ENCODE results near the gene ARHGEF40.

The ARHGEF40 gene

DNA sequence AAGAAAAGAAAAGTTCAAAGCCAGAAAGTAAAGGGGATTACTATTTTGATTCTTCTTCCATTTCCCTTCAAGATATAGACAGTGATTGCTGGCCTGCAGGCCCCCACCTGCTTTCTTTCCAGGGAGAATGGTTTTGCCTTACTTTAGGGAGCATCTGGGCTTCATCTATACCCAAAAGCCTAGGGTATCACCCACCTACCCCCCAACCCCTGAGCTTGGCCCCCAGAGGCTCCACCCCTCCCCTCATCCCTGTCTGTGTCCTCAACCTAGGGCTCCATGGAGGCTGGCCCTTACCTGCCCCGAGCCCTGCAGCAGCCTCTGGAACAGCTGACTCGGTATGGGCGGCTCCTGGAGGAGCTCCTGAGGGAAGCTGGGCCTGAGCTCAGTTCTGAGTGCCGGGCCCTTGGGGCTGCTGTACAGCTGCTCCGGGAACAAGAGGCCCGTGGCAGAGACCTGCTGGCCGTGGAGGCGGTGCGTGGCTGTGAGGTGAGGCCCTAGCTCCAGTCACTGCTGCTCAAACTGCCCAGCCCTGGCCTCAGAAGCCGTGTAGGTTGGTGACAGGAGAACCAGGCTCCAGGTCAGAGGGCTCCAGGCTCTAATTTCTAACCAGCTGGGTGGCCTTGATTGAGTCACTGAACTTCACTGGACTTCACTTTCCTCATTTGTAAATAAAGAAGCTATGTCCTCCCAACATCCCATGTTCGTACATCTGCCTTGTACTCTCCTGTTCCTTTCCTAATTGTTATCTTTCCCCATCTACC, 13.6 kb downstream of the ARHGEF40 start:
- no peak for DNase-seq (ENCODE audit: low read depth)

DNA sequence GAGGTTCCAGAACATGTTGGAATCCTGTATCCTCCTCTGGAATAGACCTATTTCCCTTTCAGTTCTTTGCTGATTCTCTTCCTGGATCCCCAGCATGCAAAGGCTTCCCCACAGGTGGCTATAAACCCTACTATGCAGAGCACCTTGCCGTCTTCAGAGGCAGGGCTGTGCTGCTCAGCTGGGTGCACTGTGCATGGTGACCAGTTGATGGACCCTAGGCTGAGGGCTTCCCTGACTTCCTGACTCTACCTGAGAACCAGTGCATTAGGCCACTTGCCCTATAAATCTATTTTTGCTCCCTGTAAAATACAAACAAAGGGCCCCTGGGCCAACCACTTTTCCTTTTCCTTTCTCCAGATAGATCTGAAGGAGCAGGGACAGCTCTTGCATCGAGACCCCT, 14.3 kb downstream of the ARHGEF40 start:
- DNase-seq (ENCODE audit: low read depth): no peak

DNA sequence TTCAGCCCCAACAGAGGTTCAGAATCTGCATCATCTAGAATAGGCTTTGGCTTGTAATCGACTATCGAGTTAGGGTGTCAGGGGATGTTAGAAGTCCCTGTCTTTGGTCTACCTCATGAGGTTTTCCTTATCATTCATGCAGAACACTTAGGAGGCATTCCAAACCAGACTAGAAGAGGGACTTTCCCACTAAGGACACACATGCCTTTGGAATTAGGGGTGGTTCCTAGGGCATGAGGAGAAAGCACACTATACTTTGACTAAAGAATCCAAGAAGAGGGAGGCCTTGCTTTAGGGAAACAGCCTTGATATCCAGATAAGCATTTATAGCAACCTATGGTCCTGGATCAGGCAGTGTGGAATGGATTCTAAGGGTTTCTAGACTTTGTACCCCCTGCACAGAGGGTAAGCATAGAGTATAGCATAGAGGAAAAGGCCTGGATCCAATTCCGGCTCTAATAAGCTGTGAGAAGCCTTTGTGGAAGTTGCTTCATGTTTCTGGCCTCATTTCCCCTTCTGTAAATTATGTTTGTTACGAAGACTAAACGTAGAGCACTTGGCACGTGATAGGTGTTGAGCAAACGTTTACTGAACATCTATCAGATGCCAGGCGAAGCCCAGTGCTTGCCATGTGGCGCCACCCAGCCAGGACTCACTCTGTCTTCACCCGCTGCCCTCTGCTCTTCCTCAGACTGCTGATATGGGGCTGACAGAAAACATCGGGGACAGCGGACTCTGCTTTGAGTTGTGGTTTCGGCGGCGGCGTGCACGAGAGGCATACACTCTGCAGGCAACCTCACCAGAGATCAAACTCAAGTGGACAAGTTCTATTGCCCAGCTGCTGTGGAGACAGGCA, 15.1 kb downstream of the ARHGEF40 start:
- no peak for DNase-seq (ENCODE audit: low read depth)

DNA sequence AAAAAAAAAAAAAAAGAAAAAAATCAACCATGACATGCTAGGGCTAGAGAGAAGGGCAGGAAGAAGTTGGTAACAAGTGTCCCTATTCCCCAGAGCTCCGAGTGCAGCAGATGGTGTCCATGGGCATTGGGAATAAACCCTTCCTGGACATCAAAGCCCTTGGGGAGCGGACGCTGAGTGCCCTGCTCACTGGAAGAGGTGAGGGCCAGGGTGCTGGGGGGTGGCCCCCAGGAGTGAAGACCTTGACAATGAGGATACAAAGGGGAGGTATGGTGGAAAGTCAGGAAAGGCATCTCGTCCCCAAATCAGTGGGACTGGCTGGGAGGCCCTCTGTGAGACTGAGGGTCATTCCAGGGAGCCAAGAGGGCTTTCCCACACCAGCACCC, 16.8 kb downstream of the ARHGEF40 start:
- DNase-seq (ENCODE audit: low read depth): no peak

DNA sequence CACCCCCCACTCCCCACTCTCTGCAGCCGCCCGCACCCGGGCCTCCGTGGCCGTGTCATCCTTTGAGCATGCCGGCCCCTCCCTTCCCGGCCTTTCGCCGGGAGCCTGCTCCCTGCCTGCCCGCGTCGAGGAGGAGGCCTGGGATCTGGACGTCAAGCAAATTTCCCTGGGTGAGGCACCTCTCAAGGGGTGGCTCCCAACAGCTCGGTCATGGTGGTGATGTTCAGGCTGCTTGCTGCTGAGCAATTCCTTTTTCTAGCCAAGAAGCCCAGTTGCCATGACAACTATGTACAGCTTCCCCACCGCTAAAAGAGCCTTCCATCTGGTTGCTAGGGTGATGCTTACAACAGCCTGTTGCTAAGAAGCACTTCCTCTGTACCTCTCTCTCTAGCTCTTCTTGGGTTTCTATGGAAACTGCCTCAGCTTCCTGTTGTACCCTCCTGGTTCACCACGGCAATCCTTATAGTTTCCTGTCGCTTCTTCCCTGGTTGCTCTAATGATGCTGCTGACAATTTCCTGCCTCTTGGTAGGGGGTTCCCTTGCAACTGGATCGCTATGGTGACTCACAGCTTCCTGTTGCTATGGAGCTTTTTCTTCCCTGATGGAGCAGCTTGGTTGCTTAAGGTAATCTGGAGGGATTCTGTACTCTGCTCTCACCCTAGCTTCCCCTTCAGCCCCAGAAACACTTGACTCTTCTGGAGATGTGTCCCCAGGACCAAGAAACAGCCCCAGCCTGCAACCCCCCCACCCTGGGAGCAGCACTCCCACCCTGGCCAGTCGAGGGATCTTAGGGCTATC, 17.4 kb downstream of the ARHGEF40 start:
- DNase-seq (ENCODE audit: low read depth): peak; percentile 33

DNA sequence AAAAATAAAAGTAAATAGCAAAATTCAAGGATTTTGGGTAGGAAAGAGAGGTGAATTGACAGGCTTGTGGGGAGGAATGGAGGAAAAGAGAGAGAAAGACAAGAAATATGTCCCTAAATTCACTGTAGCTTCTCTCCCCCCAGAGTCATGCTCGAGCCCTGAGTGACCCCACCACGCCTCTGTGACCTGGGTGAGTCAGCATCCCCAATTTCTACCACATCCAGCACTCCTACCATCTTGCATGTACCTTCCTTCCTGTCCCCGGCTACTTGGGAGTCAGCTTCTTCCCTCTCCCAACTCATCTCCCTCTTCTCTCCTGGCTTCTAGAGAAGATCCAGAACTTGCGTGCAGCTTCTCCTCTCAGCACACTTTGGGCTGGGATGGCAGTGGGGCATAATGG, 18.6 kb downstream of the ARHGEF40 start:
- DNase-seq (ENCODE audit: low read depth): no peak

DNA sequence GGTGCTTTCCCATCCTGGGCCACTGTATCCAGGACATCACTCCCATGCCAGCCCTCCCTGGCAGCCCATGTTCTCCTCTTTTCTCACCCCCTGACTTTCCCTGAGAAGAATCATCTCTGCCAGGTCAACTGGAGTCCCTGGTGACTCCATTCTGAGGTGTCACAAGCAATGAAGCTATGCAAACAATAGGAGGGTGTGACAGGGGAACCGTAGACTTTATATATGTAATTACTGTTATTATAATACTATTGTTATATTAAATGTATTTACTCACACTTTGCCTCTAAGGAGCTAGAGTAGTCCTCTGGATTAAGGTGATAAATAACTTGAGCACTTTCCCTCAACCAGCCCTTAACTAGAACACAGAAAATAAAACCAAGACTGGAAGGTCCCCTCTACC, 19.2 kb downstream of the ARHGEF40 start:
- no peak for DNase-seq (ENCODE audit: low read depth)

DNA sequence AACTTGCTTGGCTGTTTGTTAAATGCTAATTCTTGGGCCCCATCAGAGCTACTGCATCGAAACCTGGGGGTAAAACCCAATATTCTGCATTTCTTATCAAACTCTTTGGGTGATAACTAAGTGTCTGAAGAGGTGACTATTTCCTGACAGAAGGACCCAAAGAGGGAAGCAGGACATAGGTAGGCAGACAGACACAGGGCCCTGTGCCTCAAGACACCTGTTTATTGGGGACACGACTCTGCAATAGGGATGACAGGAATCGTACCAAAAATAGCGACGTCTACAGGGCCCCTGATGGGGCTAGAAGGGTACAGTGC, 19.7 kb downstream of the ARHGEF40 start:
- DNase-seq (ENCODE audit: low read depth): no peak

DNA sequence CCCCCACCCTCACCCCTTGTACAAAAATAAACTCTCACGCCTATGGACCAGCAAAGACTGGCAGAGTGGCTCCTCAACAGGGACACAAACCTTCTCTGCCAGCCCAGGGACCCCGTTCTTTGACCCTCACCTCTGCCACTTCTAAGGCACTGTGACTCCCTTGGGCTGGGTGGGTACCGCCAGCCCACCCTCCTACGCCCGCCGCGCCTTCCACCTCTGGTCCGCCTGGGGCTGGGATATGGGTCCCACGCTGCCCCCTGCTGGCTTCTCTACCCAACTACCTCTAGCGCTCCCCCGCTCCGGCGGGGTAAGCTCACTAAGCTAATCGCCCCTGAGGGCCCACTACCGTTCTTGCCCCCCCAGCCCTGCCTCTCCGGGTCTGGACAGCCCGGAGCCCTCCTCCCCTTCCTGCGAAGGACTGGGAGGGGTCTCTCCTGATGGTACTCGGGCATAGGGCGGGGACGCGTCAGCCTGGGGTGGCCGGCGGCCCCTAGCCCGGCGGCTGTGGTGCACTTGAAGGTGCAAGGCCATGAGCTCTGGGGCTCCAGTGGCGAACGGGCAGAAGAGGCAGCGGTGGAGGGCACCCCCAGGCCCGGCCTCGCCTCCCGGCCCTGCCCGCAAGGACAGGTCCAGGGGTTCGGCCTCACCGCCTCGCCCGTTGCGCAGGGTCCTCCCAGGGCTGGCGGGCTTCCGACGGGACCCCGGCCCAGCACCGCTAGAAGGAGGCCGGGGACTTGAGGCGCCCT, 20.3 kb downstream of the ARHGEF40 start:
- DNase-seq (ENCODE audit: low read depth): no peak

DNA sequence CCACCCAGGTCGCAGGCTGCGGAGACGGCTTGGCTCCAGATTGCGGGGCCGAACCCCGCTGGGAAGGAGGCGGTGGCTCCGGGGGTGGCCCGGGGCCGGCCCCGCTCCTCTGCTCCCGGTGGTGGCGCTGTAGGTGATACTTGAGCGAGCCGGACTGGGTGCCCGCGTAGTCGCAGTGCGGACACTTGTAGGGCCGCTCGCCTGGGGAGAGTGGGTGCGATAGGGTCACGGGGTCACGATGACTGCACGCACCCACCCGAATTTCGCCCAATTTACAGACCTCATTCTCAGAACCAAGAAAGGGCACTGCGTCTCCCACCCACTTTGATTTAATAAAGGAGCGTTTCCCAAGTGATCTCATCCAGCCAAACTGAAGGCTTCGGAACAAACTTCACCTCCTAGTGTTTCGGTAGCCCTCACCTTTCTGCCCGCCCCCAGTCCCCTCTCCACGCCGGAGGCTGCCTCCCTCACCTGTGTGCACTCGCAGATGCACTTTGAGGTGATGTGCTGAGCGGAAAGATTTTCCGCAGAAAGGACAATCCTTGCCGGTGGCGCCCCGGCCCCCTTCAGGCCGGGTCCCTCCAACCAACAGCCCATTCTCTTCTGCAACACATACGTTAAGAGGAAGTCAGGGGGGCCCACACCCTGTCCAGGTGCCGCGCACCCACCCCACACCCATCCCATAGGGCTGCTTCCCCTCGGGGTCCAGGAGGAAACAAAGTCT, 21.0 kb downstream of the ARHGEF40 start:
- no peak for DNase-seq (ENCODE audit: low read depth)

DNA sequence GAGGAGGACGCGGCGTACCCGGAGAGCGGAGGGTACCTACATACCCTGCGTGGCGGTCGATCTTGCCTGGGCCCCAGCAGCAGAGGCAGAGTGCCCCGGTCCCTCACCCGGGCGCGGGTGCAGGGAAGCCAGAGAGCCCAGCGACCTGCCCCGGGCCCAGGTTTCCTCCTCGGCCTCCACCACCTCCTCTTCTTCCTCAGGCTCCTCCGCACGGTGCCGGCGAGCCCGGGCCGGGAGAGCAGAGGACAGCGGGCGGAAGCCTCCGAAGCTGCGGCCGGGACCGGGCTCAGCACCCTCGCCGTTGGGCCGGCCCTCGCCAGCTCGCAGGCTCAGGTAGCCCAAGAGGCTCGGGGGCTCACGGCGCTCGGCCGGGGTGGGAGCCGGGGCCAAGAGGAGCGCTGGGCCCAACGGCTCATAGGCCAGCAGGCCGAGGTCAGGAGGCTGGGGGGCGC, 21.7 kb downstream of the ARHGEF40 start:
- DNase-seq (ENCODE audit: low read depth): no peak

DNA sequence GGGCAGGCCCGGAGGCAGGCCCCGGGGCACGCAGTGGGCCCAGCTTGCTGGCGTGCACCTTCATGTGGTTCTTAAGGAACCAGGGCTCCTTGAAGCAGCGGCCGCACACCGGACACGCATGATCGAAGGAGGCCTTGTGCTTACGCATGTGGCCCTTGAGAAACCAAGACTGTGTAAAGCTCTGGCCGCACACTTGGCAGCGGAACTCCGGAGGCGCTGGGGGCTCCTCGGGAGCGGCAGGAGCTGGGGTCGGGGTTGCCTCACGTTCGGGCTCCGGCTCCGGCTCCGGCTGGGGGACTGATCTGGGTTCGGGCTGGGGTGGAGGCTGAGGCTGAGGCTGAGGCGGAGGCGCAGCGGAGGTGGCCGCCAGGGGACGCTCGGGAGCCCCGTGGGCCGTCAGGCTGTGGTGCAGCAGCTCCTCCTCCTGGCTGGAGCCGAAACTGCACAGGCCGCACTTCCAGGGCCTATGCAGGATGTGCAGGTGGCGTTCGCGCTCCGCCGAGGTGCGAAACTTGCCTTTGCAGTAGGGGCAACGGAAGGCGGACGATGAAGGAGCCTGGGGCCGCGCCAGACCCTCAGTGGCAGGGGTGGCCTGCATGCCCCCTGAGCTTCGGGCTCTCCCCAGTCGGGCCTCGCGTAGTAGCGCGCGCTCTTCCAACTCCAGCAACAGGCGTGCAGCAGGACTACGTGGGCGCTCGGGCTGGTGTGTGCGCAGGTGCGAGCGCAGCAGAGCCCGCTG, 22.3 kb downstream of the ARHGEF40 start:
- DNase-seq (ENCODE audit: low read depth): peak; percentile 85

DNA sequence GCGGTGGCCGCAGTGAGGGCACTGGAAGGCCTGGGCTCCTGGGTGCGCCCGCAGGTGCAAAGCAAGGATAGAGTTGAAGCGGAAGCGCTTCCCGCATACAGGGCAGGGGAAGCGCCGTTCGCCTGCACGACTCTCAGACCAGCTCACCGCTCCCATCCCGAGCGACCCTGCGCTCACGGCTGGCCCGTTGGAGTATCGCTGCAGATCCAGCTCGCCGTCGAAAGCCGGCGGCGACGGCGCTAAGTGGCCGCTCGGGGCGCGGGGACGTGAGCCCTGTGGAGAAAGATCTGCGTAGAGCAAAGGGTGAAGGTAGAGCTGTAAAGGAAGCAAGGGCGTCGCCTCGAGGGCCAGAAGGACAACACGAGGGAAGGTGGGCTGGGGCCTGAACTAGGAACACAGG, 22.9 kb downstream of the ARHGEF40 start:
- no peak for DNase-seq (ENCODE audit: low read depth)

DNA sequence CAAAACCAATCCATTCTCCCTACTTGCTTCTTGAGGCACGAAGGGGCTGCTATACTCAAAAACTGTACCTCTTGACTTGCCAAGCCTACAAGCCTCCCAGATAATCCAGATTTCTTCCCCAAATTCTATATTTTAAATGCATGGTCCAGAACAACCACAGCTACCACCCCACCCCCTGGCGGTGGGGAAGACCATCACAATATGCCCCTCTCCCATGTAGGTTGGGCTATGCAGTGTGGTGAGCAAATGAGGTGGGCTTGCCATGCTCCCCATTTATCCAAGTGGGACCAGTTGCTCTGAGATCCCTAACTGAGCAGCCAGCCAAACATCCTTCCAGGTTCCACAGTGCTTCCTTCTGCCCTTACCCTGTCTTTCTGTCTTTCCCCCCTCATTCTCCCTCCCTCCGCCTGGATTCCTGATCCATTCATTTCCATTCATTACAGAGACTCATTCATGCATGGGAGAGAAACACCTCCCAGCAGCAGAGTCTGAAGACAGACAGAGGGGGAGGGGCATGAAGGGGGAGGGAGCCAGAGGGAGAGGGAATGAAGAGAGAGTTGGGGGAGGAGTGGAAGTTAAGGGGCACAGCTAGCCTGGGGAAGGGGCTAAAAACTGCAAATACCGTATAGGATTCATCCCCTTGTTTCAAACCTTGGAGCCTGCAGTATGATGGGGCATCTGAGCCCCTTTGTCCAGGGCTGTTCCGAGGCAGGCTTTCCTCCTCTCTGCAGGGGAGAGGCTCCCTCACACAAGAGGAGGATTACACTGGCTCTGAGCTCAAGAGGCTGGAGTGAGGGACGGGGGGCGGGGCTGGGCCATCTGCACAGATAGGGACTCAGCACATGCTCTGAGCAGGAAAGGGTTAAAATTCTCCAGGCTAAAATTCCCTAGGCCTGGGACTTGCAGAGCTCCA, 23.9 kb downstream of the ARHGEF40 start:
- DNase-seq (ENCODE audit: low read depth): no peak

DNA sequence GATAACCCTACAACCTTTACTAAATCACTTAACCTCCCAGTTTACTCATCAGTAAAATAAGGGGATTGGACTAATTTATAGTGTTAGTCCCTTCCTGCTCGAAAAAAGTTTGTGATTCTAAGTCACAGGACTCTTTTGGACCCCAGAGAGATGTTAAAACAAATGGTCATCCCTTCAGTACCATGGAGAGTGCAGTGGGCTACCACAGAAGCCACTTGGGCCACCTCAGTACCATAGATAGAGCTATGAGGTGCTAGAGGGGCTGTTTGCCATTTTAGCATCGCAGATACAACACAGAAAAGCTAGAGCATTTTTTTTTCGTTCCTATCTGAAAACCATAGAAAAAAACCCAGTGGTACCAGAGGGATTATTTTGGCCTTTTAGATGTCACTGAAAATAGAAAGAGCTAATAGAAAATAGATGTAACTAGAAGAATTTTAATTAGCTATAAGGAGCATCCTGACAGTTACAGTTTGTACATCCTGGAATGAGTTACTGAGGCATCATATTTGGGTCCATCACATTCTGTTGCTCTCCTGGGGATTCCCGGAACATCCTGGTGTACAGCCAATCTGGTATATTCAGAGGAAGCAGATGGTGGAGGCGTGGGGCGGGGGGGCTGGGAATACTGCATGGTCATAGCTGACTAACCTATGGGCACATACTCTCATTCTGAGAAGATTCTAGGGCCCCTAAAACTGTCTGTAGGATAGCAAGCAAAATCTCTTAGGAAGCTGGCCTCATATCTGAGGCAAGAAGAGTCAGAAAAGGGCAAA, 25.5 kb downstream of the ARHGEF40 start:
- DNase-seq (ENCODE audit: low read depth): no peak

DNA sequence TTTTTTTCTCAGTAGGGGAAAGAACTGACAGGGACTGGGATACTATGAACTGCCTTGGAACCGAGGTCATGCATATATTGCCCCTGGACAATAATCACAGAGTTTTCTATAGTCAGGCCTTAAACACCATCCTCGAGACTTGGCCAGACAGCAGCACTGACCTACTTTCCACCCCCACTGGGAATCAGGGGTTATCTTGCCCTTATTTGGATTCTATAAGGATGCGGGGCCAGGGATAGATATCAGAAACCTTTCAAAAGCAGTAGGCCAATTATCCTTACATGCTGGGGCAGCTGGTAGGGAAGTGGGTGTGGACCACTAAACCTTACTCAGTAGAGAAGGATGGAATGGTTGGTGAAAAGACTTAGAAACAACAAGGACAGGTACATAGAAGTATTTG, 26.3 kb downstream of the ARHGEF40 start:
- DNase-seq (ENCODE audit: low read depth): no peak

DNA sequence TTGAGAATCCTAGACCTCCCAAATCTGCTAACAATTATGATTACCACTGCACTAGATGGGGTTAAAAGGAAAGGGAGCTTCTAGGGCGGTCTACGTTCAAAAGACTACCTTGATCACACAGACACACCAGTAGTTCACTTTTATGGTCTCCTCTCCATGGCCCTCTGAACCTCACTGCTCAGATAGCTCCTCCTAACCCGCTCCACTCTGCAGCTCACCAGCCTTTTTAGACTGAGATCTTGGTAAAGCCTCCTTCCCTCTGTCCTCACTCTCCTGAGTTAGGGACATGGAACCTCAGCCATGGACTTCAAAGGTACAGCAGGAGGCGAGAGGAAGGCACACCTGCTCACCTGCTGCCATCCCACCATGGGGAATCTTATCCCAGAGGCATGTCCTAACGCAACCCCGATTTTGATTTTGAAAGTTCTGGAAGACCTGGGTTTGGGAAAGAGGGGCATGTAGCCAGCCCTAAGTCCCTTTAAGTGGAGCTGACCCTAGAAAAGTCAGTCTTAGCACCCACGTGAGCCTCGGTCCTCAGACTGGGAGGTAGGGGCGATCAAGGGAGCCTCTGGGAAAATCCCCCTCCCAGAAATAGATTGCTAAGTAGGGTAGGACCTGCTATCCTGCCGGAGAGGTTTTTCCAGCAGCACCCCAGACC, 27.0 kb downstream of the ARHGEF40 start:
- no peak for DNase-seq (ENCODE audit: low read depth)

DNA sequence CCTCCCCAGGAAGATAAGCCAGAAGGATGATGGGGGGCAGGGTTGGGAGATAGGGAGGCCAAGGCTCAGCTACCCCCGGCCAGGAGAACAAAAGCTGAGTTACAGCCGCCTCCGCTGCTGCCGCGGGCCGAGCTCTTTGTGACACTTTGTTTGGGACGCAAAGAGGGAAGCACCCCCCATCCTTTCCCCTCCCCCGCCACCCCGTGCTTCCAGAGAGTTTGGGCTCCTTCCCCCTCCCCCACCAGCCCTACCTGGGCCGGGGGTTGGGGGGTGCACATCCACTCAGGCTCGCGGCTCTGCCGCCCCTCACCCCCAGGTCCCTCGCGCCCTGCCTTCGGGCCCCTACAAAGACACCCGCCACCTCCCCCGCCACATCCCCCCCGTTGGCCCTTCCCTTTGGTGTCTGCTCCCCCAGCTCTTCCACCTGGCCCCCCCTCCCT, 27.6 kb downstream of the ARHGEF40 start:
- no peak for DNase-seq (ENCODE audit: low read depth)

Data from activated T-cell treated with anti-CD3 and anti-CD28 coated beads for 24 hours (primary cell).